CD4-positive, alpha-beta T cell treated with Interleukin-17A for 1 hour (primary cell): Measurements from ENCODE around the gene SPSB1.

Source experiments
- DNase-seq: peaks from one replicate; pipeline ENCODE4 v3.0.0-alpha.2; 2020

SPSB1 gene

DNA sequence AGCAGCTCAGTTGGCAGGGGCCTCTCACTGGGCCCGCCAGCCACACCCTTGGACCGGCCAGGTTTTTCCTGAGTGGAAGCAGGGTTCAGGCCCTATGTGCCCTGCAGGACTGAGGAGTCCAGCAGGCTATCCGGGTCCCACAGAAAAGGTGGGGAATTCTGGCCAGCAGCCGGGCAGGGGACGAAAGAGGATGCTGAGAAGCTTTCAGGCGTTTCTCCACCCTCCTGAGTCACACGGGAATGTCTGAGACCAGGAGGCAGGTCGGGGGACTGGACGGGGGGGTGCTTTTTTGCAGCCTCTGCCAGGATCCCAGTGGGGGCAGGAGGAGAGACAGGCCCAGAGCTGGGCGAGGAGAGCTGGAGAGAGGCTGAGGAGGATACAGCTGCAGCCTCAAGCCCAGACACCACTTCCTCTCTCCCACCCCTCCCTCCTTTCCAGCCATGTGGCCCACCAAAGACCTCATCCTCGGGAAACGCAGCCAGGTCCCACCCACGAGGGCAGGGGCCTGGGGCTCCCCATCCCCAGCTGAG lies 105.4 kb downstream of the SPSB1 start:
- no peak for DNase-seq

- no peak for DNase-seq
Measured at GRCh38 chr1:9399510-9400424, 107.1 kb downstream of the SPSB1 start.

- no peak for DNase-seq
Measured at GRCh38 chr1:9400425-9401079, 107.9 kb downstream of the SPSB1 start.

DNA sequence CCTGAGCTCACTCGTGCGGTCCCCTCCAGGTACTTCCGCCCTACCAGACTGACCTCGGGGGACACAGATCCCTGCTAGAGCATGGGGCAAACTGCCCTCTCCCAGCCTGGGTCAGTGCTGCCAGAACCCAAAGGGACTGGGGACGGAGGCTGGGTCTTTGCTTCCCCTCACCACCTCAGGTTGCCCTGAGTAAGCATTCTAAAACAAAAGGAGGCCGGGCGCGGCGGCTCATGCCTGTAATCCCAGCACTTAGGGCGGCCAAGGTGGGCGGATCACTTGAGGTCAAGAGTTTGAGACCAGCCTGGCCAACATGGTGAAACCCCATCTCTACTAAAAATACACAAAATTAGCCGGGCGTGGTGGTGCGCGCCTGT lies 108.4 kb downstream of the SPSB1 start:
- no peak for DNase-seq

DNA sequence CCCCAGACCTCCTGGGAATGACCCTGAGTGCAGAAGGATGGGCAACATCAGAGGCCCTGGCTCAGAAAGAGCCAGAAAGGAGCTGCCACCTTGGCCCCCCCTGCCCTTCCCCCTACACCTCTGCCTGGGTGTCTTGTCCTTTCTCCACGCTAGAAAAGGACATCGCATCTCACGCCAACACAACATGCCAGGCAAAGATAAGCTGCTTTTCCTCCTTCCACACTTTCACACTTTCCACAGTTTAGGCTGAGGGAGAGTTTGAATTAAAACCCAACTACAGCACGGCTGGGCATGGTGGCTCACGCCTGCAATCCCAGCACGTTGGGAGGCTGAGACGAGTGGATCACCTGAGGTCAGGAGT lies 109.5 kb downstream of the SPSB1 start:
- DNase-seq, result no peak

DNA sequence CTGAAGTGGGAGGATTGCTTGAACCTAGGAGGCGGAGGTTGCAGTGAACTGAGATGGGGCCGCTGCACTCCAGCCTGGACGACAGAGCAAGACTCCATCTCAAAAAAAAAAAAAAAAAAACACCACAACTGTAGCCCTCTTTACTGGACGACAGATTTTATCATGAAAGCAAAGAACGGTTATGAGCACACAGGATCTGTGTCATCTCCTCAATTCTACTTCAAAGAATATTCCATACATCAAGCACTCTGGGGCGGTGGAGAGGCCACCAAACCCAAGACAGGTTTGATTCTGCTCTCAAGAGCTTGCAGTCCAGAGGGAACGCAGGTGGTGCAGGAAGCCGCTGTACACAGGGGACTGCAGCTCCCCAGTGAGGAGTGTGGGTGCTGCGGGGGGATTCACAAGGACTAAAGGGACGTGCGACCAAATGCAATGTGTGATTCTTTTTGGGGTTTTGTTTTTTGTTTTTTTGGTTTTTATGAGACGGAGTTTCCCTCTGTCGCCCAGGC lies 110.1 kb downstream of the SPSB1 start:
- no peak for DNase-seq

- DNase-seq, result no peak
Measured at GRCh38 chr1:9404117-9404914, 111.6 kb downstream of the SPSB1 start.

DNA sequence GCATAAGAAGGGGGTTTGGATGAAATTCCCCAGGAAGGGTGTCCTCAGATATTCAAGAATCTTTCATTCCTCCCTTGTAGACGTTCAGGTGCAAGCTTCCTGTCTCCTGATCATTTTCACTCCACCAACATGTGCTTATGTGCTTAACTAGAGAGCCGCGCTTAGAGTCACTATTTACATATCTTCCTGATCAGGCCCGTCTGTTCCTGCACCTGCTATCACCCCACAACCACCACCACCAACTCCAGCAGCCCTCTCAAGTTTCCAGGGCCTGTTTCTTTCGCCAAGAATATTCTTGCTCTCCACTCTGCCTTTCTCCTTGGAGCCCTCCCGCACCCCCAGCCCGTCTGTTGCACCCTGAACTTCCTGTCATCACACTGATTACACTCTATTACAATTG lies 113.4 kb downstream of the SPSB1 start:
- DNase-seq, result no peak

- peak; percentile 38 for DNase-seq
Measured at GRCh38 chr1:9410737-9411297, 118.1 kb downstream of the SPSB1 start.

DNA sequence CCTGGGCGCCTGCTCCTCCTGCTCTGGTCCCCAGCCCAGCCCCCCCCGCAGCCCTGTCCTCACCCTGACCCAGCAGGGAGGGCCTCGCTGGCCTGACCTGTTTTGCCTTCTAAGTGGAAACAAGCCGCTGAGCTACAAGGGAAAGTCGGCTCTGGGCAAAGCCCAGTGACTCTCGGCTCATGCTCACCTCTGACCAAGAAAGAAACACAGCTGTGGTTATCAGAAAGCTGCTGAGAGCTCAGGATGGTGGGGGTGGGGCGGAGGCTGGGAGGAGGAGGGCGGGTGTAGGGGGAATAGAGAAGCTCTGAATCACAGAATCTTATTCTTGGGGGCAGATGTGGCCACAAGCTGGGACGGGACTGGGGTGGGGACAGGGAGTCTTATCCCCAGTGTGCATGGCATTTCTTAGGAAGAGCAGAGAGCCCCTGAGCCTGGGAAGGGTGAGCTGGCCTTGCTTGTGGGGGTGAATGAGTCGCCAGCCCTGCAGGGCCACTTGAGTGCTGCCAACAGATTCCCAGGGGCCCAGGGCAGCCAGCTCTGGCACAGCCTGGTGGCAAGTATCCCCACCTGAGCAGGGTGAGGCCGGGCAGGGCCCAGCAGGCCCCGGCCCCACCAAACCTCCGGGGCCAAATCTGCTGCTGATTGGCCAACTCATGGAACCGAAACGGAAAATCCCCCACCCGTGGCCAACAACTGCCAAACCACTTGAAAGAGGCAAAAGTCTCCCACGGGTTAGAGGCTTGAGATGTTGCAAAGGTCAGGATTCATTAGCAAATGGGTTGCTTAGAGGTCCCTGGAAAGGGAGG lies 120.6 kb downstream of the SPSB1 start:
- peak; percentile 52 for DNase-seq

GRCh38 chr1:9413877-9414213 lies 121.2 kb downstream of the SPSB1 start:
- no peak for DNase-seq

- DNase-seq, result no peak
Measured at GRCh38 chr1:9416506-9416905, 123.8 kb downstream of the SPSB1 start.

- no peak for DNase-seq
Measured at GRCh38 chr1:9416918-9417500, 124.3 kb downstream of the SPSB1 start.

- peak; percentile 19 for DNase-seq
Measured at GRCh38 chr1:9417695-9418094, 125.0 kb downstream of the SPSB1 start.

DNA sequence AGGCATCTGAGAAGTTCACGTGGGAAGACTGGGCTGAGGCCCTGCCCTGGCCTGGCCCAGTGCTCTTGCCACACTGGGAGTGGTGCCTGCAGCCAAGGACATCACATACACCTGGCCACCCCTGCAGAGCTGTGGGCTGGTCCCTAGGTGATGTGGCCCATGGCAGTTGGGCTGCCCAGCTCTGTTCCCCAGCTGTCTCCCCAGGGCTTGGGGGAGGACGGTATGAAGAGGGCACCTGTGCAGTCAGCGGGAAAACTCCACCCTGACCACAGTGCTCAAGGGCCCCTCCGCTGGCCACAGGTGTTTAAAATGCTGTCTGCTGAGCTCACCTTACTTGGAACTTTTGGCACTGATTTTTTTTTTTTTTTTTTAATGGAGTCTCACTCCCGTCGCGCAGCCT lies 126.2 kb downstream of the SPSB1 start:
- DNase-seq, result no peak
